ENCODE results near the gene CCDC88C.

- TF ChIP-seq CTCF (optimal IDR thresholded peaks at IDR 0.05 in 1 of 3, IDR thresholded peaks at IDR 0.05 in 1 of 3, conservative IDR thresholded peaks at IDR 0.05 in 1 of 3; ENCODE audit: extremely low read depth in 1 of 3, insufficient read depth in 2 of 3, low read length in 3 of 3) (no peak), EZH2 (IDR thresholded peaks at IDR 0.05; ENCODE audit: low read length) (no peak)
Observed at GRCh38 chr14:91357272-91358024, 60.2 kb downstream of the CCDC88C start.

Data from keratinocyte (primary cell).